Keratinocyte (primary cell): ENCODE measurements around the gene PDE6G. TPM values are rescaled to one million over a fixed set of nuclear protein-coding genes. Genes with fewer than 3 reads are reported as not detected.

Source experiments
- DNase-seq: peaks from one replicate; pipeline ENCODE4 v3.0.0-alpha.2; 2011; ENCODE audit warnings: low read depth, missing footprints, low spot score
- FAIRE-seq: peaks from 2 replicates; lab custom pipeline; 2011; peaks lifted over from hg19 to GRCh38; lab: Jason Lieb, UNC
- H2AFZ ChIP-seq: 2 replicates; pipeline ENCODE4 v1.6.0; 2012; ENCODE audit warnings: low read length, control low read depth, inconsistent platforms; ENCODE audit not compliant: control insufficient read depth
- H3K27ac ChIP-seq: 2 replicates; pipeline ENCODE4 v1.5.1; 2011; ENCODE audit warnings: low read length; ENCODE audit not compliant: control insufficient read depth, insufficient read depth
- H3K27me3 ChIP-seq: 3 replicates; pipeline ENCODE4 v1.6.0; 2011; ENCODE audit warnings: low read length; ENCODE audit not compliant: control insufficient read depth, insufficient read depth; ENCODE audit errors: extremely low read depth
- H3K36me3 ChIP-seq, 2 experiments: 2 replicates in 1 of 2; 3 replicates in 1 of 2; pipeline ENCODE4 v1.5.1; 2011; ENCODE audit warnings: low read length in 2 of 2, mild to moderate bottlenecking in 1 of 2; ENCODE audit not compliant: control insufficient read depth in 2 of 2, insufficient read depth in 2 of 2; ENCODE audit errors: extremely low read depth in 1 of 2
- H3K4me1 ChIP-seq: 3 replicates; pipeline ENCODE4 v1.5.1; 2011; ENCODE audit warnings: low read length; ENCODE audit not compliant: control insufficient read depth, insufficient read depth; ENCODE audit errors: extremely low read depth
- H3K4me2 ChIP-seq: 3 replicates; pipeline ENCODE4 v1.6.0; 2011; ENCODE audit warnings: low read depth, low read length; ENCODE audit not compliant: control insufficient read depth, insufficient read depth; ENCODE audit errors: extremely low read depth
- H3K4me3 ChIP-seq, 3 experiments: fragments of 200-600 bp in 1 of 3; sonication (generic) in 1 of 3; 2 replicates in 2 of 3; 3 replicates in 1 of 3; pipeline ENCODE4 v1.5.1; 2011 to 2016; ENCODE audit warnings: low read length in 3 of 3, mild to moderate bottlenecking in 3 of 3, control low read depth in 2 of 3, inconsistent platforms in 1 of 3, low read depth in 1 of 3, mixed read lengths in 1 of 3, mixed run types in 1 of 3, moderate library complexity in 1 of 3; ENCODE audit not compliant: control insufficient read depth in 2 of 3, insufficient read depth in 2 of 3; ENCODE audit errors: extremely low read depth in 1 of 3
- H3K79me2 ChIP-seq: 2 replicates; pipeline ENCODE4 v1.6.0; 2012; ENCODE audit warnings: low read length; ENCODE audit not compliant: control insufficient read depth, insufficient read depth
- H3K9ac ChIP-seq: 3 replicates; pipeline ENCODE4 v1.6.0; 2011; ENCODE audit warnings: low read length; ENCODE audit not compliant: control insufficient read depth, insufficient read depth; ENCODE audit errors: extremely low read depth
- H3K9me1 ChIP-seq: 3 replicates; pipeline ENCODE4 v1.6.0; 2011; ENCODE audit warnings: low read length; ENCODE audit not compliant: control insufficient read depth, insufficient read depth; ENCODE audit errors: extremely low read depth
- H3K9me3 ChIP-seq: 2 replicates; pipeline ENCODE4 v1.5.1; 2012; ENCODE audit warnings: low read depth, low read length; ENCODE audit not compliant: control insufficient read depth
- H4K20me1 ChIP-seq: 3 replicates; pipeline ENCODE4 v1.6.0; 2011; ENCODE audit warnings: low read length; ENCODE audit not compliant: control insufficient read depth, insufficient read depth; ENCODE audit errors: extremely low read depth
- EZH2 ChIP-seq: IDR thresholded peaks from one replicate; pipeline ENCODE4 v1.6.1; 2012; ENCODE audit warnings: inconsistent platforms, mild to moderate bottlenecking, low read length, moderate library complexity
- dilution Hi-C: fragments of 300-500 bp; cut with MboI; formaldehyde crosslinking; loops from one replicate; pipeline ENCODE4 v1.7.0; 2020; ENCODE audit warnings: low sequenced_read_pairs; ENCODE audit not compliant: extremely low pct_ligation_motif_present
- polyA plus RNA-seq, 5 experiments: library from polyadenylated mRNA; depleted of rRNA in 3 of 5; stranded (reverse) in 3 of 5; stranded (forward) in 1 of 5; unstranded in 1 of 5; fragments of >200 nt; gene quantifications; 1 replicate in 1 of 5; 2 replicates in 3 of 5; 3 replicates in 1 of 5; pipeline versions ENCODE4 v1.2.1 to v1.2.3, GENCODE V29; 2011 to 2012; ENCODE audit warnings: missing spikeins in 2 of 5, low read depth in 1 of 5, low replicate concordance in 1 of 5
- TF ChIP-seq, protein P1 (sequence below), 3 experiments: IDR thresholded peaks in 1 of 3; conservative IDR thresholded peaks in 1 of 3; optimal IDR thresholded peaks in 1 of 3; 2 replicates in 2 of 3; 3 replicates in 1 of 3; pipeline versions ENCODE3 to v1.5.1; 2011; ENCODE audit warnings: low read length in 3 of 3, mild to moderate bottlenecking in 3 of 3, moderate library complexity in 2 of 3, control low read depth in 1 of 3, inconsistent platforms in 1 of 3; ENCODE audit not compliant: insufficient read depth in 2 of 3; ENCODE audit errors: extremely low read depth in 1 of 3

Gene PDE6G
- polyA plus RNA-seq, 1 donor (not counting 4 experiments of a cell fraction or from before 2014, with no cell fraction given): not detected

DNA sequence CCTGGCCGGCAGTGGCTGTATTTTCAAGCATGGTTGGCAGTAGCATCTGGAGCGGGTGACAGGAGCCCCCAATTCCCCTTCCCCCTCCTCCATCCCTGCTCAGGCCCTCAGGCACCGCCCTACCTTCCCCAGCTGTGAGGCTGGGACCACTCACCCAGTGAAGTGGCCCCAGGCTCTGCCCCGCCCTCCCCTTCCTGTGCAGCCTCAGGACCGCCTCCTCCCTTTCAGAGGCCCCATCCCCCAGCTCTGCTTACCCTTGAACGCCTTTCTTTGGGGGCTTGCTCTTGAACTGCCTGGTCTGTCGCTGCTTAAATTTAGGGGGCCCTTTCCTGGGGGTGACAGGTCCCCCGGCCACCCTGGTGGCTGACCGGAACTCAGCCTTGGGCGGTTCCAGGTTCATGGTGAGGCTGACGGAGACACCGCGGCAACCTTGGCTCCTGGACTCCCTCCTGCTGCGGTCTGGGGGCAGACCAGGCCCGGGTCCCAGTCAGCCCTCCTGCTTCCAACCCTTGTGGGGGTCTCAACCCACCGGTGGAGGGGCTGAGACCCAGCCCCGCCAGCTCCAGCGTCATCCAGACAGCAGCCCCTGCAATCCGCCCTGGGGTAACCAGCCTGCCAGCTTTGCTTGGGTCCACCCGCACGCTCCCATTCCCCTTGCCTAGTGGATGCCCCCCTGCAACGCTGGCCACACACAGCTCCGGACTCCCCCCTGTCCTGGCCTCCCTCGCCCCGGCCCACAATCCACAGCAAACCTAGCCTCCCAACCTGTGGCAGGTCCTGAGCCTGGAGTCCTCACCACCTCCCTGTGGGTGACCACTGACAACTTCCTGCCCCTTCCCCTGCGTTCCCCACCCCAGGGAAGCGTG is 3.2 kb downstream of the PDE6G start:
- H3K4me2 ChIP-seq: no peak overlapping the region
- H3K27me3 ChIP-seq: peaks cover 11% of the 10 kb centered on the region
- H3K9me3 ChIP-seq: no peaks in the 10 kb centered on the region
- H4K20me1 ChIP-seq: no peaks in the 10 kb centered on the region
- TF ChIP-seq, protein P1, sequence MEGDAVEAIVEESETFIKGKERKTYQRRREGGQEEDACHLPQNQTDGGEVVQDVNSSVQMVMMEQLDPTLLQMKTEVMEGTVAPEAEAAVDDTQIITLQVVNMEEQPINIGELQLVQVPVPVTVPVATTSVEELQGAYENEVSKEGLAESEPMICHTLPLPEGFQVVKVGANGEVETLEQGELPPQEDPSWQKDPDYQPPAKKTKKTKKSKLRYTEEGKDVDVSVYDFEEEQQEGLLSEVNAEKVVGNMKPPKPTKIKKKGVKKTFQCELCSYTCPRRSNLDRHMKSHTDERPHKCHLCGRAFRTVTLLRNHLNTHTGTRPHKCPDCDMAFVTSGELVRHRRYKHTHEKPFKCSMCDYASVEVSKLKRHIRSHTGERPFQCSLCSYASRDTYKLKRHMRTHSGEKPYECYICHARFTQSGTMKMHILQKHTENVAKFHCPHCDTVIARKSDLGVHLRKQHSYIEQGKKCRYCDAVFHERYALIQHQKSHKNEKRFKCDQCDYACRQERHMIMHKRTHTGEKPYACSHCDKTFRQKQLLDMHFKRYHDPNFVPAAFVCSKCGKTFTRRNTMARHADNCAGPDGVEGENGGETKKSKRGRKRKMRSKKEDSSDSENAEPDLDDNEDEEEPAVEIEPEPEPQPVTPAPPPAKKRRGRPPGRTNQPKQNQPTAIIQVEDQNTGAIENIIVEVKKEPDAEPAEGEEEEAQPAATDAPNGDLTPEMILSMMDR (optimal IDR thresholded peaks at IDR 0.05 in 1 of 3, IDR thresholded peaks at IDR 0.05 in 1 of 3, conservative IDR thresholded peaks at IDR 0.05 in 1 of 3; ENCODE audit: extremely low read depth in 1 of 3, insufficient read depth in 2 of 3, low read length in 3 of 3): no peak
- no peak for TF ChIP-seq EZH2
- no peak overlapping the region for H3K4me3 ChIP-seq
- H3K27ac ChIP-seq: no peak overlapping the region
- no peaks in the 10 kb centered on the region for H3K4me1 ChIP-seq
- H3K9me1 ChIP-seq: no peaks in the 10 kb centered on the region
- H3K79me2 ChIP-seq: no peaks in the 10 kb centered on the region
- FAIRE-seq (no peak), DNase-seq (no peak)
- no peak overlapping the region for H3K9ac ChIP-seq
- dilution Hi-C loops: no loop called here
- no peak overlapping the region for H2AFZ ChIP-seq
- no peaks in the 10 kb centered on the region for H3K36me3 ChIP-seq

DNA sequence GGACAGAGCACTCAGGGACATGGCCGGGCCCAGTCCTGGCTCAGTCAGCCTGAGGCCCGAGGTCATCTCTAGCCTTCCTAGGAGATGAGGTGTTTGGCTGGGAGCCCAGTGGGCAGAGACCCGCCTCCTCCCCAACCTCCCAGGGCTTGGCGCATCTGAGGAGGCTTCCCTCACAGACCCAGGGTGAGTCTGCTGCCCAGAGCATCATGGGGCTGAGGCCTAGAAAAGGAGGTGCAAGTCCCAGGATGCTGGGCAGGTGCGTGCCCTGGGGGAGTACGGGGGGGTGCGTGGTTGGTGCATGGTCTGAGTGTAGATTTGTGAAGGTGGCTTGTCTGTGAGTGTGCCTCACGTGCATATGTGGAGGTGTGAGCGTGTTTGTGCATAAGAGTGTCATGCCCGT is 4.7 kb downstream of the PDE6G start:
- H3K27ac ChIP-seq: no peak overlapping the region
- peaks cover 24% of the 10 kb centered on the region for H3K27me3 ChIP-seq
- no peaks in the 10 kb centered on the region for H3K9me1 ChIP-seq
- dilution Hi-C loops: no loop called here
- H3K36me3 ChIP-seq: no peaks in the 10 kb centered on the region
- no peak overlapping the region for H3K4me2 ChIP-seq
- no peaks in the 10 kb centered on the region for H3K9me3 ChIP-seq
- no peaks in the 10 kb centered on the region for H3K4me1 ChIP-seq
- no peak overlapping the region for H3K9ac ChIP-seq
- H2AFZ ChIP-seq: no peak overlapping the region
- peaks cover 4% of the 10 kb centered on the region for H4K20me1 ChIP-seq
- H3K79me2 ChIP-seq: no peaks in the 10 kb centered on the region
- DNase-seq: no peak
- no peak overlapping the region for H3K4me3 ChIP-seq
- no peak for FAIRE-seq
- TF ChIP-seq, protein P1 (optimal IDR thresholded peaks at IDR 0.05 in 1 of 3, IDR thresholded peaks at IDR 0.05 in 1 of 3, conservative IDR thresholded peaks at IDR 0.05 in 1 of 3; ENCODE audit: extremely low read depth in 1 of 3, insufficient read depth in 2 of 3, low read length in 3 of 3): no peak
- no peak for TF ChIP-seq EZH2
